Parathyroid adenoma (tissue), 2 donors: ENCODE results near the gene YBX2.
A peak's percentile ranks its signal among the peaks of the same experiment; 100 is the strongest.
"Not testable (repeated sequence)": the region's sequence is repeated elsewhere in the genome, so short reads cannot be mapped to it uniquely, and the experiment has no call there.

Experiments used
- H2AFZ ChIP-seq: fragments of 300-600 bp; sonication (generic); one replicate; pipeline ENCODE4 v1.7.0; 2017; ENCODE audit warnings: antibody characterized with exemption, mild to moderate bottlenecking
- H3K27ac ChIP-seq: fragments of 300-600 bp; sonication (generic); one replicate; pipeline ENCODE4 v1.7.0; 2017
- H3K27me3 ChIP-seq: fragments of 300-600 bp; sonication (generic); one replicate; pipeline ENCODE4 v1.7.0; 2017; ENCODE audit warnings: low read length; ENCODE audit not compliant: control insufficient read depth, insufficient read depth
- H3K36me3 ChIP-seq: fragments of 300-600 bp; sonication (generic); one replicate; pipeline ENCODE4 v1.7.0; 2017; ENCODE audit warnings: low read length; ENCODE audit not compliant: control insufficient read depth, insufficient read depth
- H3K4me1 ChIP-seq: fragments of 300-600 bp; sonication (generic); one replicate; pipeline ENCODE4 v1.7.0; 2017; ENCODE audit warnings: control low read depth
- H3K4me2 ChIP-seq: fragments of 300-600 bp; sonication (generic); one replicate; pipeline ENCODE4 v1.7.0; 2017; ENCODE audit warnings: low read length
- H3K4me3 ChIP-seq: fragments of 300-600 bp; sonication (generic); one replicate; pipeline ENCODE4 v1.7.0; 2017; ENCODE audit warnings: low read depth, low read length
- H3K79me2 ChIP-seq: fragments of 300-600 bp; sonication (generic); one replicate; pipeline ENCODE4 v1.7.0; 2017; ENCODE audit warnings: control low read depth
- H3K9ac ChIP-seq: fragments of 300-600 bp; sonication (generic); one replicate; pipeline ENCODE4 v1.7.0; 2017; ENCODE audit warnings: mild to moderate bottlenecking
- H3K9me3 ChIP-seq: fragments of 300-600 bp; sonication (generic); one replicate; pipeline ENCODE4 v1.7.0; 2017; ENCODE audit warnings: low read length; ENCODE audit not compliant: control insufficient read depth
- CTCF ChIP-seq: fragments of 300-600 bp; sonication (generic); IDR thresholded peaks from one replicate; pipeline ENCODE4 v1.7.0; 2017; ENCODE audit warnings: antibody characterized with exemption, mild to moderate bottlenecking
- donor health status: primary hyperparathyroidism.

YBX2 gene

DNA sequence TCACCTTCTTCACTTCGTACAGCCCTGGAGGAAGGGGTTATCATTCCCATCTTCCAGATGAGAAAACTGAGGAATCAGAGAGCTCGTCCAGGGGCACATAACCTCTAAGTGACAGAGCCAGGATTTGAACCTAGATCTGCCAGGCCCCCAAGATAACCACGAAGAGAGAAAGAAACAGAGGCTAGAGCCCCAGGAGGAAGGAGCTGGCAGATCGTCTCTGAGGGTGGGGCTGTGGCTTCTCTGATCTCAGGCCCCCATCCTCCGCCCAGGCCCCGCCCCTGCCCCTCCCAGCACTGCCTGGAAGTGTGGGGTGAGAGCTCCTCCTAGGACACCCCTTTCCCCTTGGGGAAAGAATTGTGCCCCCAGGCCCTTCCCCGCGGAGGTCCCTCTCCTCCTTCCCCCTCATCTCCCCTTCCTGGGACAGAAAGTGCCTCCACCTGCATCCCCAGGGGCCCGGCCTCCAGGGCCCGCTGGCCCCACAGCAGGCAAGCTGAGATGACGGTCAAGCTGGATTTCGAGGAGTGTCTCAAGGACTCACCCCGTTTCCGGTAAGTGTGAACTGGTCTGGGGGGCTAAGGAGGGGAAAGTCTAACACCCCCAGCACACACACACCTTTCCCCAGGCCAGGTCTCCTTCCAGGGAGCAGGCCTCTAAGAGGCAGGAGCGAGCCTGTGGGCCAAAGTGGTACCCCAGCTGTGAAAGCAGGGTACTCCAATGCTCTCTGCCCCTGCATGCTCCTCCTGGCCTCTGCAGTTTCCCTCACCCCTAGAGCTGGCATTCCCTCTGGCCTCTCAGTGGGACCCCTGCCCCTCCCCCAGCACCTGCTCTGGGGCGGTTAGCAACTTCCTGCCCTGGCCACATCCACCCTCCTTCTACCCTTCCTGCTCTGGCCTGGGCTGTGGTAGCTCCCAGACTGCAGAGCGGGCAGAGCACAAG lies 42.1 kb upstream of the YBX2 start, which contains the start of gene ACAP1:
ACAP1 (plus strand) TSS at position 290 of the 936 bp plus-strand sequence; CDS start at position 496, 206 bp downstream.
- Histone ChIP-seq H3K4me2 (no peak within 1 kb of the TSS), H3K4me3 (no peak within 1 kb of the TSS), H3K36me3 (no peaks in the 10 kb centered on the region), H3K9me3 (no peaks in the 10 kb centered on the region), H3K79me2 (no peaks in the 10 kb centered on the region), H3K9ac (no peak within 1 kb of the TSS), H2AFZ (no peak within 1 kb of the TSS), H3K27ac (no peak within 1 kb of the TSS), H3K4me1 (no peaks in the 10 kb centered on the region), H3K27me3 (no peaks in the 10 kb centered on the region)
- TF ChIP-seq CTCF, result no peak

GRCh38 chr17:7335765-7336164 lies 41.3 kb upstream of the YBX2 start:
- H3K9ac ChIP-seq, H3K36me3 ChIP-seq, H3K4me2 ChIP-seq, H2AFZ ChIP-seq, H3K27me3 ChIP-seq, H3K4me1 ChIP-seq, H3K9me3 ChIP-seq, H3K27ac ChIP-seq, H3K79me2 ChIP-seq, H3K4me3 ChIP-seq: not testable (repeated sequence)

- H3K4me2 ChIP-seq, result no peak overlapping the region
- no peak overlapping the region for H3K9ac ChIP-seq
- peaks cover 3% of the 10 kb centered on the region for H3K4me1 ChIP-seq
- no peaks in the 10 kb centered on the region for H3K79me2 ChIP-seq
- no peak overlapping the region for H3K27ac ChIP-seq
- H2AFZ ChIP-seq, result no peak overlapping the region
- no peaks in the 10 kb centered on the region for H3K9me3 ChIP-seq
- no peak overlapping the region for H3K4me3 ChIP-seq
- no peak for TF ChIP-seq CTCF
- H3K27me3 ChIP-seq, result no peaks in the 10 kb centered on the region
- no peaks in the 10 kb centered on the region for H3K36me3 ChIP-seq
These were observed 40.6 kb upstream of the YBX2 start for GRCh38 chr17:7334938-7335538.

GRCh38 chr17:7332600-7333069 lies 38.2 kb upstream of the YBX2 start:
- H3K79me2 ChIP-seq, H3K9me3 ChIP-seq, H3K4me2 ChIP-seq, H3K36me3 ChIP-seq, H3K27ac ChIP-seq, H3K9ac ChIP-seq, H3K4me3 ChIP-seq, H3K4me1 ChIP-seq, H3K27me3 ChIP-seq: not testable (repeated sequence)
- peak overlapping the region; percentile 21 for H2AFZ ChIP-seq

GRCh38 chr17:7332111-7332510 lies 37.7 kb upstream of the YBX2 start:
- H3K4me1 ChIP-seq, result peaks cover 9% of the 10 kb centered on the region
- no peak overlapping the region for H3K9ac ChIP-seq
- H3K9me3 ChIP-seq, result no peaks in the 10 kb centered on the region
- H3K27ac ChIP-seq, result no peak overlapping the region
- H2AFZ ChIP-seq, result no peak overlapping the region
- H3K4me3 ChIP-seq, result no peak overlapping the region
- TF ChIP-seq CTCF, result no peak
- no peak overlapping the region for H3K4me2 ChIP-seq
- H3K27me3 ChIP-seq, result no peaks in the 10 kb centered on the region
- no peaks in the 10 kb centered on the region for H3K79me2 ChIP-seq
- no peaks in the 10 kb centered on the region for H3K36me3 ChIP-seq
